NB4 (cell line): Measurements from ENCODE around the gene RMI2.

ENCODE experiments used
- CTCF ChIP-seq: IDR thresholded peaks from one replicate; pipeline ENCODE4 v1.5.1; 2012; ENCODE audit warnings: low read depth, low read length
- POLR2A ChIP-seq: IDR thresholded peaks from 2 replicates; pipeline ENCODE4 v1.6.1; 2011; ENCODE audit warnings: mild to moderate bottlenecking; ENCODE audit not compliant: insufficient read length; ENCODE audit errors: extremely low read depth
- TF ChIP-seq, protein P1 (sequence below): IDR thresholded peaks from 2 replicates; pipeline ENCODE4 v1.6.1; 2011; ENCODE audit warnings: low read depth, low read length

- no peak for TF ChIP-seq CTCF
- TF ChIP-seq POLR2A, result no peak
- TF ChIP-seq, protein P1, sequence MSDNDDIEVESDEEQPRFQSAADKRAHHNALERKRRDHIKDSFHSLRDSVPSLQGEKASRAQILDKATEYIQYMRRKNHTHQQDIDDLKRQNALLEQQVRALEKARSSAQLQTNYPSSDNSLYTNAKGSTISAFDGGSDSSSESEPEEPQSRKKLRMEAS, result no peak
Observed at GRCh38 chr16:11327277-11328171, 17.7 kb upstream of the RMI2 start.
